Ascending aorta (tissue), 2 donors: Measurements from ENCODE around the gene CDC45. TPM values are rescaled to one million over a fixed set of nuclear protein-coding genes. Genes with fewer than 3 reads are reported as not detected.
A peak's percentile ranks its signal among the peaks of the same experiment; 100 is the strongest.

ENCODE experiments used
- DNase-seq, 2 donors: peaks; one replicate each; pipeline ENCODE4 v3.0.0-alpha.2; 2019; ENCODE audit warnings: low spot score in 2 of 2
- H3K27ac ChIP-seq, 2 donors: fragments of 200-600 bp; sonication (generic); one replicate each; pipeline ENCODE4 v1.5.1; 2016 to 2017; ENCODE audit warnings: mild to moderate bottlenecking in 1 of 2
- H3K27me3 ChIP-seq: fragments of 200-600 bp; sonication (generic); one replicate; pipeline ENCODE4 v1.5.1; 2017
- H3K36me3 ChIP-seq, 2 donors: fragments of 200-600 bp; sonication (generic); one replicate each; pipeline ENCODE4 v1.5.1; 2016
- H3K4me1 ChIP-seq, 2 donors: fragments of 200-600 bp; sonication (generic); one replicate each; pipeline ENCODE4 v1.5.1; 2016 to 2017; ENCODE audit warnings: mild to moderate bottlenecking in 1 of 2
- H3K4me3 ChIP-seq, 2 donors: fragments of 200-600 bp; sonication (generic); one replicate each; pipeline ENCODE4 v1.5.1; 2016 to 2017; ENCODE audit warnings: mild to moderate bottlenecking in 1 of 2
- H3K9me3 ChIP-seq, 2 donors: fragments of 200-600 bp; sonication (generic); one replicate each; pipeline ENCODE4 v1.5.1; 2016
- intact Hi-C: fragments of 100-400 bp; cut with DNase I; formaldehyde crosslinking; loops from one replicate; pipeline ENCODE4 v1.15.1; 2023
- total RNA-seq: library from RNA; depleted of rRNA; stranded (reverse); fragments of >200 nt; gene quantifications from one replicate; pipeline ENCODE4 v1.1.0, GENCODE V29; 2016
- TF ChIP-seq, protein P1 (sequence below), 3 experiments: fragments of 200-600 bp in 2 of 3; fragments of 450-650 bp in 1 of 3; sonication (generic) in 2 of 3; IDR thresholded peaks; one replicate each; pipeline ENCODE4 v1.5.1; 2016 to 2019; ENCODE audit warnings: antibody characterized with exemption in 3 of 3, mild to moderate bottlenecking in 1 of 3, moderate library complexity in 1 of 3

CDC45 gene
- total RNA-seq, 1 donor from 2014 or later = not detected

DNA sequence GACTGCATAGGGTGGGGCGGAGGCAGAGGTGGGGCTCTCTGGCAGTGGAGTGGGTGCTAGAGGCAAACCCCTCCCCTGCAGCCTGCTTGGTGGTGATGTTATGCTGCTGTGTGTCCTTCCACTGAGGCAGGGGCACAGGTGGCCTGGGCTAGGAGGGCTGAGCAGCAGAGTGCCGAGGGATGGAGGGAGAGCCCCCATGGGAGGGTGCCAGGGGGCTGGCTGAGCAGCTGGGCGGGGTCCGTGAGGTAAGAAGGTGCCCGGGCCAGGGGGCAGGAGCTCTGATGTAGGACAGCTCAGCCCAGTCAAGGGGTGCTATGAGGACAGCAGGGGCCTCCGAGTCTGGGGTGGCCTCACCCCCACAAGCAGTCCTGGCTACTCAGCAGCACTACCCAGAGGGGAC, 40.3 kb downstream of the CDC45 start:
- Histone ChIP-seq H3K36me3 (no peaks in the 10 kb centered on the region), H3K4me3 (no peak overlapping the region), H3K27me3 (no peaks in the 10 kb centered on the region), H3K9me3 (no peaks in the 10 kb centered on the region), H3K4me1 (no peaks in the 10 kb centered on the region), H3K27ac (no peak overlapping the region)
- intact Hi-C loops = no loop called here
- TF ChIP-seq, protein P1, sequence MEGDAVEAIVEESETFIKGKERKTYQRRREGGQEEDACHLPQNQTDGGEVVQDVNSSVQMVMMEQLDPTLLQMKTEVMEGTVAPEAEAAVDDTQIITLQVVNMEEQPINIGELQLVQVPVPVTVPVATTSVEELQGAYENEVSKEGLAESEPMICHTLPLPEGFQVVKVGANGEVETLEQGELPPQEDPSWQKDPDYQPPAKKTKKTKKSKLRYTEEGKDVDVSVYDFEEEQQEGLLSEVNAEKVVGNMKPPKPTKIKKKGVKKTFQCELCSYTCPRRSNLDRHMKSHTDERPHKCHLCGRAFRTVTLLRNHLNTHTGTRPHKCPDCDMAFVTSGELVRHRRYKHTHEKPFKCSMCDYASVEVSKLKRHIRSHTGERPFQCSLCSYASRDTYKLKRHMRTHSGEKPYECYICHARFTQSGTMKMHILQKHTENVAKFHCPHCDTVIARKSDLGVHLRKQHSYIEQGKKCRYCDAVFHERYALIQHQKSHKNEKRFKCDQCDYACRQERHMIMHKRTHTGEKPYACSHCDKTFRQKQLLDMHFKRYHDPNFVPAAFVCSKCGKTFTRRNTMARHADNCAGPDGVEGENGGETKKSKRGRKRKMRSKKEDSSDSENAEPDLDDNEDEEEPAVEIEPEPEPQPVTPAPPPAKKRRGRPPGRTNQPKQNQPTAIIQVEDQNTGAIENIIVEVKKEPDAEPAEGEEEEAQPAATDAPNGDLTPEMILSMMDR (IDR thresholded peaks at IDR 0.05) = no peak
- peak in 1 of 2 donors; percentile 43 for DNase-seq

DNA sequence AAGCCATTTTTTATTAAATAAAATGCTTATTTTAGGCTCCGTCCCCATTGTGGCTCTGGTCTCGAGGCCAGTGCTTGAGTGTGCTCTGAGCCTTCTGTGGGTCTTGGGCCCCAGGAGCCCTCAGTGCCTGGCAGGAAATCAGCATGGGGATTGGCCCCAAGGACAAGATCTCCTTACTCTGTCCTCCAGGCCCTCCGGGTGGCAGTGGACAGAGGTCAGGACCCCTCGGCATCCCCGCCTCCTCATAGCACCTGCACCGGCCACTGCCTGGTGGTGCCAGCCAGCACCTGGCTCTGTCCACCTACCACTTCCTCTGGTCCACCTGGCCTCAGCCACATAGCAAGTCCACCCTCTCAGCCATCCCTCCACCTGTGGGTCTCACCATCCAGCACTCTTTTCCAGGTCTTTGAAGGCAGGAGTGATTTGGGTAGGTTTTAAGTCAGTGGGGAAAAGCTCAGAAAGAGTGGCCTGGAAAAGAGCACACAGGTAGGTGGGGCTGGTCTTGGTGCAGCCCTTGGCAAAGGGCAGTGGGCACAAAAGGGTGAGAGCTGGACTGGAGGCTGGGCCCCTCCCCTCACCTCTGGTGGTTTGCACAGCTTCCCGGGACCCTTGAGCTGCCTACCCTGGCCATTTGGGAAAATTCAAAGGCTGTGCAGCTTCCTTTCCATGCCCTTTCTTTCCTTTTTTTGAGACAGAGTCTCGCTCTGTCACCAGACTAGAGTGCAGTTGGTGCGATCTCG, 41.0 kb downstream of the CDC45 start:
- H3K4me1 ChIP-seq = no peaks in the 10 kb centered on the region
- TF ChIP-seq, protein P1 (IDR thresholded peaks at IDR 0.05) = no peak
- DNase-seq = peak in 1 of 2 donors; percentile 53
- H3K36me3 ChIP-seq = no peaks in the 10 kb centered on the region
- no peaks in the 10 kb centered on the region for H3K27me3 ChIP-seq
- H3K4me3 ChIP-seq = no peak overlapping the region
- no peak overlapping the region for H3K27ac ChIP-seq
- intact Hi-C loops = no loop called here
- no peaks in the 10 kb centered on the region for H3K9me3 ChIP-seq

DNA sequence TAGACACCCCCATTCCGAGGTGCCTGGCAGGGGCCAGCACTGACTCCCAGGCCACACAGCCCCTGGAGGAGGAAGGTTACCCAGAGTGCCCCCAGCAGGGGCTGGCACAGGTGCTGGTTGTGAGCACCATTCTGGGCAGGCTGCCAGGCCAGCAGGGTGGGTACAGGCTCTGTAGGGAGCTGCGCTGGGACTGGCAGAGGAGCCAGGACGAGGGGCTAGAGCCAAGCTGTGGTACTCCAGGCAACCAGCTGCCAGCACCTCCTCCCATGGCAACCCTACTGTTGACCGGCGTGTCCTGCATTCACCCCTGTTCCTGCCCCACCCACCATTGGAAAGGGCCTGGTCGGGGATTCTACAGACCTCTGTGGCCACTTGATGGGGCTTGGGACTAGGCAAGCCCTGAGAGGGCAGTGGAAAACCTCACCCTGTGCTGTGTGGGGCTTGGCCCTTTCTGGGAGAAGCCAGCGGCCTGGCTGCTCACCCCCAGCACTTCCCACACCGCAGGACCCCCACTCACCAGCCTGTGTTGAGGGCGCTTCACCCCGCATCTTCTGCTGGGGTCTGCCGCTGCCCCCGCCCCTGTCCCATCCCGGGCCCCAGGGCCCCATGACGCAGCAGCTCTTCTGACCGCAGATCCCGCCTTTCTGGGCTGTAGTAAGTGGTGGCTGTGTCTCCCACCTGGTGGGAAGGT, 42.6 kb downstream of the CDC45 start:
- Histone ChIP-seq H3K4me3 (peak overlapping the region in 1 of 2 donors; percentile 52), H3K27me3 (no peaks in the 10 kb centered on the region), H3K4me1 (no peaks in the 10 kb centered on the region), H3K9me3 (no peaks in the 10 kb centered on the region), H3K36me3 (no peaks in the 10 kb centered on the region), H3K27ac (no peak overlapping the region)
- DNase-seq = peak in 1 of 2 donors; percentile 55
- intact Hi-C loops = no loop called here
- TF ChIP-seq, protein P1 (IDR thresholded peaks at IDR 0.05) = no peak

DNA sequence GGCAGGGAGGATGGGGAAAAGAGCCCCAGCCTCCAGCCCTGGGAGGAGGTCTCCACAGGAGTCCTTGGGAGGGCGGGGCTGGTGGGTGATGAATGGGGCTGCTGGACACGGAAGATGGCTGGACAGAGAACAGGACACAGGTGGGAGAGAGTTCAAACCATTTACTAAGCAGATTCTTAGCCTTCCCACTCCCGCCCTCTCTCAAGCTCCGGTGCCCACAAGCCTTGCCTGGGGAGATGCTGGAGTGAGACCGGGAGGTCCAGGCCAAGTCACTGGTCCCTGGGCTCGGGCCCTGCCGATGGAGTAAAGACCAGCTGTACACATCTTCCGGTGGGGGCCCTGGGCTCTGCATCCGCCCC, 43.1 kb downstream of the CDC45 start:
- peak in 1 of 2 donors; percentile 61 for DNase-seq
- H3K4me1 ChIP-seq = no peaks in the 10 kb centered on the region
- no peaks in the 10 kb centered on the region for H3K9me3 ChIP-seq
- H3K27me3 ChIP-seq = no peaks in the 10 kb centered on the region
- H3K36me3 ChIP-seq = no peaks in the 10 kb centered on the region
- TF ChIP-seq, protein P1 (IDR thresholded peaks at IDR 0.05) = no peak
- H3K4me3 ChIP-seq = peak overlapping the region in 1 of 2 donors; percentile 52
- intact Hi-C loops = no loop called here
- H3K27ac ChIP-seq = no peak overlapping the region

DNA sequence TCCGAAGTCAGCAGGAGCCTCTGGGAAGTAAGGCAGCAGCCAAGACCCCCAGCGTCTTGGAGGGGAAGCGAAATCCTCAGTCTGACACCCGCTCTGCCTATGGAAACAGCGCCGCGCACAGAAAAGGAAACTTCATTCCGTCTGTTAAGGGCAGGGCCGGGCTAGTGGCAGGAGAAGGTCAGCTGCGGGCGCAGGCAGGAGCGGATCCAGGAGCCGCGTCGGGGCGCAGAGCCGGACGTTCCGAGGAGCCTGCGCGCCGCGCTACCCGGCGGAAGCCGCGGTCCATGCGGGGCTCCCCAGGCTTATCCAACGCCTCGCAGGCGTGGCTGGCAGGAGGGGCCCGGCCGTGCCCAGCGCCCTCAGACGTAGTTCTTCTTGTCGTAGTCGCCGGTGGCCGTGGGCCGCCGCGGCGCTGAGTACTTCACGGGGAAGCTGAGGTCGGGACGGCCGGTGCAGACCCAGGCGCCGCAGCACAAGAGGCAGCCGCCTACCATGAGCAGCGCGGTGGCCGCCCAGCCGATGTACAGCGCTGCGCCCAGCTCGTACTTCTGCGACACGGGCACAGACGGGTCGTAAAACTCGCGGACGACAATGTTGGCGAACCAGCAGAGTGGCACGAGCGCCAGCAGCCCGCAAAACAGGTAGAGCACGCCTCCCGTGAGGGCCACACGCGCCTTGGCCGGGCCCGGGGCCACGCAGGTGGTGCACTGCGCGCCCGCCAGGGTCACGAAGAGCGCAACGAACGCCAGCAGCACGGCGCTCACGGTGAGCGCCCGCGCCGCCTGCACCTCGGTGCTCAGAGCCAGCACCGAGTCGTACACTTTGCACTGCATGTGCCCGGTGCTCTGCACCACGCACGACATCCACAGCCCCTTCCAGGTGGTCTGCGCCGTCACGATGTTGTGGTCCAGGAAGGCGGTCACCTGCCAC, 43.8 kb downstream of the CDC45 start:
- H3K27me3 ChIP-seq = no peaks in the 10 kb centered on the region
- no peaks in the 10 kb centered on the region for H3K36me3 ChIP-seq
- H3K4me3 ChIP-seq = peak overlapping the region; percentile 33 to 52
- no peak overlapping the region for H3K27ac ChIP-seq
- H3K9me3 ChIP-seq = no peaks in the 10 kb centered on the region
- no peaks in the 10 kb centered on the region for H3K4me1 ChIP-seq
- peak in 1 of 2 donors; percentile 43 for DNase-seq
- intact Hi-C loops = no loop called here
- TF ChIP-seq, protein P1 (IDR thresholded peaks at IDR 0.05) = no peak
